Occipital lobe (tissue), 2 donors: ENCODE measurements around the gene ACADVL. TPM values are rescaled to one million over a fixed set of nuclear protein-coding genes. Genes with fewer than 3 reads are reported as not detected.

Source experiments
- DNase-seq: peaks from one replicate; lab custom pipeline; 2025; lab: John Stamatoyannopoulos, UW
- total RNA-seq: library from RNA; depleted of rRNA; stranded (reverse); fragments of >200 nt; gene quantifications from one replicate; pipeline ENCODE4 v1.2.3, GENCODE V29; 2014

ACADVL gene
- total RNA-seq, 1 donor from 2014 or later, result 77.2 TPM

- DNase-seq, result no peak
These were observed 3.3 kb upstream of the ACADVL start for GRCh38 chr17:7216242-7217112.

- DNase-seq, result peak; percentile 18
These were observed 2.4 kb upstream of the ACADVL start for GRCh38 chr17:7217113-7217987.

- DNase-seq, result no peak
These were observed 1.6 kb upstream of the ACADVL start for GRCh38 chr17:7218166-7218565.

- no peak for DNase-seq
These were observed 980 bp upstream of the ACADVL start for GRCh38 chr17:7218758-7219157.

GRCh38 chr17:7219229-7219811, 418 bp upstream of the ACADVL start:
- no peak for DNase-seq

- no peak for DNase-seq
These were observed 997 bp downstream of the ACADVL start for GRCh38 chr17:7220593-7221277.

GRCh38 chr17:7221278-7222092, 1.7 kb downstream of the ACADVL start:
- DNase-seq, result no peak

- DNase-seq, result no peak
These were observed 2.6 kb downstream of the ACADVL start for GRCh38 chr17:7222093-7222971.

GRCh38 chr17:7222972-7223292, 3.2 kb downstream of the ACADVL start:
- no peak for DNase-seq

GRCh38 chr17:7223375-7223774, 3.6 kb downstream of the ACADVL start:
- no peak for DNase-seq

GRCh38 chr17:7224110-7224509, 4.4 kb downstream of the ACADVL start:
- no peak for DNase-seq

- no peak for DNase-seq
These were observed 4.9 kb downstream of the ACADVL start for GRCh38 chr17:7224661-7225111.

GRCh38 chr17:7225711-7226331, 6.1 kb downstream of the ACADVL start:
- DNase-seq, result no peak

- DNase-seq, result no peak
These were observed 7.3 kb downstream of the ACADVL start for GRCh38 chr17:7226721-7227710.

GRCh38 chr17:7228920-7229319, 9.2 kb downstream of the ACADVL start:
- no peak for DNase-seq

- DNase-seq, result no peak
These were observed 9.8 kb downstream of the ACADVL start for GRCh38 chr17:7229504-7229903.

GRCh38 chr17:7232114-7232513, 12.4 kb downstream of the ACADVL start:
- DNase-seq, result no peak

GRCh38 chr17:7233701-7234082, 14.0 kb downstream of the ACADVL start:
- DNase-seq, result no peak
